OCI-LY3 (cell line): ENCODE data around the gene C1orf87.

Experiments used
- H2AFZ ChIP-seq: fragments of 200-600, 300-600 bp; shearing (Covaris generic); 2 replicates; pipeline ENCODE4 v1.6.0; 2014; ENCODE audit warnings: antibody characterized with exemption, low read depth, low read length
- H3K27ac ChIP-seq: fragments of 200-600, 300-600 bp; sonication (generic); 2 replicates; pipeline ENCODE4 v1.5.1; 2014; ENCODE audit warnings: mild to moderate bottlenecking, low read length, moderate library complexity, mixed read lengths
- H3K27me3 ChIP-seq: fragments of 200-600, 300-600 bp; sonication (generic); 2 replicates; pipeline ENCODE4 v1.6.1; 2014; ENCODE audit warnings: low read depth, low read length, mixed read lengths
- H3K36me3 ChIP-seq: fragments of 200-600, 300-600 bp; sonication (generic); replicated peaks from 2 replicates; pipeline ENCODE3; 2014; ENCODE audit warnings: low read depth, low read length, mixed read lengths
- H3K4me1 ChIP-seq: fragments of 300-600, 200-600 bp; sonication (generic); 2 replicates; pipeline ENCODE4 v1.6.1; 2014; ENCODE audit warnings: low read length, mixed read lengths
- H3K4me2 ChIP-seq: fragments of 200-600, 300-600 bp; sonication (generic); 2 replicates; pipeline ENCODE4 v1.6.1; 2014; ENCODE audit warnings: low read length, mixed read lengths
- H3K4me3 ChIP-seq: fragments of 300-600, 200-600 bp; sonication (generic); 2 replicates; pipeline ENCODE4 v1.5.1; 2014; ENCODE audit warnings: antibody characterized with exemption, mild to moderate bottlenecking, low read length, moderate library complexity
- H3K79me2 ChIP-seq: fragments of 300-600, 200-600 bp; shearing (Covaris generic); 2 replicates; pipeline ENCODE4 v1.6.1; 2014; ENCODE audit warnings: mild to moderate bottlenecking, low read length, mixed read lengths
- H3K9ac ChIP-seq: fragments of 300-600, 200-600 bp; shearing (Covaris generic); 2 replicates; pipeline ENCODE4 v1.6.0; 2014; ENCODE audit warnings: mild to moderate bottlenecking, low read length, moderate library complexity
- H3K9me3 ChIP-seq: fragments of 200-600, 300-600 bp; shearing (Covaris generic); 2 replicates; pipeline ENCODE4 v1.6.1; 2014; ENCODE audit warnings: low read length, mixed read lengths; ENCODE audit not compliant: insufficient read depth
- H4K20me1 ChIP-seq: fragments of 200-600, 300-600 bp; sonication (generic); 2 replicates; pipeline ENCODE4 v1.6.1; 2016; ENCODE audit warnings: low read length, mixed read lengths; ENCODE audit not compliant: insufficient read depth
- EZH2phosphoT487 ChIP-seq: fragments of 200-600 bp; shearing (Covaris generic); IDR thresholded peaks from 2 replicates; pipeline ENCODE4 v1.6.1; 2018; ENCODE audit warnings: antibody characterized with exemption, mixed run types, low read depth
- TF ChIP-seq, protein P1 (sequence below): fragments of 200-600, 300-600 bp; sonication (generic); IDR thresholded peaks from 2 replicates; pipeline ENCODE4 v1.5.1; 2014; ENCODE audit warnings: antibody characterized with exemption, low read length, low read depth

Gene C1orf87

GRCh38 chr1:59977075-59977410 is 96.5 kb downstream of the C1orf87 start:
- Histone ChIP-seq H3K4me1 (no peaks in the 10 kb centered on the region), H2AFZ (no peak overlapping the region), H3K9ac (no peak overlapping the region), H3K4me2 (no peak overlapping the region), H4K20me1 (no peaks in the 10 kb centered on the region), H3K27ac (no peak overlapping the region), H3K27me3 (no peaks in the 10 kb centered on the region), H3K79me2 (no peaks in the 10 kb centered on the region), H3K9me3 (no peaks in the 10 kb centered on the region), H3K4me3 (no peak overlapping the region), H3K36me3 (no peaks in the 10 kb centered on the region)
- TF ChIP-seq EZH2phosphoT487 = no peak
- TF ChIP-seq, protein P1, sequence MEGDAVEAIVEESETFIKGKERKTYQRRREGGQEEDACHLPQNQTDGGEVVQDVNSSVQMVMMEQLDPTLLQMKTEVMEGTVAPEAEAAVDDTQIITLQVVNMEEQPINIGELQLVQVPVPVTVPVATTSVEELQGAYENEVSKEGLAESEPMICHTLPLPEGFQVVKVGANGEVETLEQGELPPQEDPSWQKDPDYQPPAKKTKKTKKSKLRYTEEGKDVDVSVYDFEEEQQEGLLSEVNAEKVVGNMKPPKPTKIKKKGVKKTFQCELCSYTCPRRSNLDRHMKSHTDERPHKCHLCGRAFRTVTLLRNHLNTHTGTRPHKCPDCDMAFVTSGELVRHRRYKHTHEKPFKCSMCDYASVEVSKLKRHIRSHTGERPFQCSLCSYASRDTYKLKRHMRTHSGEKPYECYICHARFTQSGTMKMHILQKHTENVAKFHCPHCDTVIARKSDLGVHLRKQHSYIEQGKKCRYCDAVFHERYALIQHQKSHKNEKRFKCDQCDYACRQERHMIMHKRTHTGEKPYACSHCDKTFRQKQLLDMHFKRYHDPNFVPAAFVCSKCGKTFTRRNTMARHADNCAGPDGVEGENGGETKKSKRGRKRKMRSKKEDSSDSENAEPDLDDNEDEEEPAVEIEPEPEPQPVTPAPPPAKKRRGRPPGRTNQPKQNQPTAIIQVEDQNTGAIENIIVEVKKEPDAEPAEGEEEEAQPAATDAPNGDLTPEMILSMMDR = no peak

DNA sequence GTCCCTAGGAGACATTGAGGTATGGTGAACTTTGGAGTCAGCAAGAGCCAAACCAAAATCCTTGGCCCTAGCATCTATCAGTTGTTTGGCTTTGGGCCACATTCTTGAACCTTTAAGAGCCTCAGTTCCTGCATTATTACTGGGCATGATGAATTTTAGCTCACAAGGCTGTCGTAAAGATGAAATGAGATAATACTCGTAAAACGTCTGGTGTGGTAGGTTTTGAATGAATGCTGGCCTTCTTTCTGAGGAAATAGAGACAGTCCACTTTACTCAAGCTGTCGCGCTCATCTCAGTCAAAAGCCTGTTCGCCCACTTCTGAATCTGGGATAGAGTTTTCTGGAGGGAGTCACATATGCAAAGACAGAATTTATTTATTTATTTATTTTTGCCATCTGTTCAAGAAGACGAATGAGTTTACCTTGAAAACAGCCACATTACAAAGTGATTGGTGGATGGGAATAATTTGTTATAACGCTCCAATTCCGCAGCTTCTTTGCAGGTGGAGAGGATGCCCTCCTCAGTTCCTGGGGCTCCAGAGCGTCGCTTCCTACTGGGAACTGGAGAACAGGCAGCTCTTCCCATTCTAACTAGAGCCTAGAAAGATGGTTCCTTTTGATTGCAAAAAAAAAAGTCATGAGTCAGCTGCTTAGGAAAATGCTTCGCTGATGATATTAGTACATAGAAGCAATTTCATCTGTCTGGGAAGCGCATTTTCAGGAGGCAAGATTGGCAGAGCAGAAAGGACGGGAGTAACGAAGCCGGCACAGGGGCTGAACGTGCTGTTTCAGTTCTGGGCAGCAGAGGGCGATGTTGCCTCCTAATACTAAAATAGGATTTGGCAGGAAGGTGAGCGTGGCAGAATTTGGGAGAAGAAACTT is 97.1 kb downstream of the C1orf87 start:
- Histone ChIP-seq H3K4me2 (peak overlapping the region; percentile 39), H3K27me3 (no peaks in the 10 kb centered on the region), H3K27ac (no peak overlapping the region), H3K4me3 (no peak overlapping the region), H2AFZ (no peak overlapping the region), H3K9ac (no peak overlapping the region), H3K4me1 (no peaks in the 10 kb centered on the region), H3K36me3 (no peaks in the 10 kb centered on the region), H4K20me1 (no peaks in the 10 kb centered on the region), H3K79me2 (no peaks in the 10 kb centered on the region), H3K9me3 (no peaks in the 10 kb centered on the region)
- TF ChIP-seq EZH2phosphoT487 = no peak
- TF ChIP-seq, protein P1 = peak; percentile 72

DNA sequence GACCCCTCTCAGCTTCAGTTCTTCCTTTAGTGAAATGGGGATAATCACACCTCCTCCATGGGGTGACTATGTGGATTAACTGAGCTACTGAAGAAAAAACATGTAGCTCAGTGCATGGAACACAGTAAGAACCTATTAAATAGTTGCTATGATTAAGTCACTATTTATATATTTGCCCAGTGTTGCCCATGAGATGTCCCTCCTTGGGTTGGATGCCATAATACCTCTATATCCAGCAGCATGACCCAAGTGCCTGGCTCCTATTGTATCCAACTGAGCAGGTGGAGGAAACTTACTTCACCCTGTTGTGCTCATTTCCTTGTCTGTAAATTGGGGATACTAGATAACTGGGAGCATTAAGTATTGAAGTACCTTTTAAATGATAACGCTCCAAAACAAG is 99.9 kb downstream of the C1orf87 start:
- H3K4me2 ChIP-seq = no peak overlapping the region
- H3K4me3 ChIP-seq = no peak overlapping the region
- no peak overlapping the region for H3K27ac ChIP-seq
- H3K27me3 ChIP-seq = no peaks in the 10 kb centered on the region
- no peaks in the 10 kb centered on the region for H3K4me1 ChIP-seq
- no peaks in the 10 kb centered on the region for H3K36me3 ChIP-seq
- no peak for TF ChIP-seq EZH2phosphoT487
- TF ChIP-seq, protein P1 = no peak
- H3K9ac ChIP-seq = no peak overlapping the region
- no peaks in the 10 kb centered on the region for H3K9me3 ChIP-seq
- no peaks in the 10 kb centered on the region for H4K20me1 ChIP-seq
- H2AFZ ChIP-seq = no peak overlapping the region
- no peaks in the 10 kb centered on the region for H3K79me2 ChIP-seq

DNA sequence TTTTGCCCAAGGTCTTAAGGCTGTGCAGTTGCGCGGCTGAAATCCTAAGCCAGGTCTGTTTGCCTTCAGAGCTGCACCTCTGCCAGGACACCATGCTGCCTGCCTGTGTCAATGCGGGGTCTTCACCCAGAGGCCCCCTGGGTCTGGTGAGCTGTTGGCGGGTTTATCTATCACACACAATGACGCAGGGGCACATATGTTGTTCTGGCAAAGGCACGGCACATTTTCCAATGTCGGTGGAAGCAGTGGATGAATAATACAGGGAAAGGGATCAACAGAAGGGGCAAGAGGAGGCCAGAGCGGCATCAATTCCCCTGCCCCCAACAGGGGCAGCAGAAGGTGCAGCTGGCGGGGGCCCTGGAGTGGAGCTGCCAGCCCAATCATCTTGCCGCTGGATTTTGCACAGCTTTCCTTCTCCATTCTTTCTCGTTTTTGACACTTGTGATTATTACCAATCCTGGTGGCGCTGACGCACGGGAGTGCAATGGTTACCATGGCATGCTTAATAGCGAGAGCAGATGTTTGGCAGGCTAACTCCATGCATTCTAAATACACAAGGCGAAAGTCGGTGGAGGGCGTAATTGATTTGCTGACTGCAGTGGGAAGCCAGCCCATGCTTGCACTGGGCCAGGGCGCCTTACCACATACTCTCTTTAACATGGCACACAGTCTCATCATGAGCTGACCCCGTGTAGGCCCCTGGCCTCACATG is 101.2 kb downstream of the C1orf87 start:
- no peak overlapping the region for H3K9ac ChIP-seq
- H3K27me3 ChIP-seq = no peaks in the 10 kb centered on the region
- H3K27ac ChIP-seq = no peak overlapping the region
- H3K36me3 ChIP-seq = no peaks in the 10 kb centered on the region
- H3K4me1 ChIP-seq = no peaks in the 10 kb centered on the region
- no peak overlapping the region for H3K4me2 ChIP-seq
- TF ChIP-seq, protein P1 = no peak
- no peak for TF ChIP-seq EZH2phosphoT487
- H3K9me3 ChIP-seq = no peaks in the 10 kb centered on the region
- H3K79me2 ChIP-seq = no peaks in the 10 kb centered on the region
- H4K20me1 ChIP-seq = no peaks in the 10 kb centered on the region
- H2AFZ ChIP-seq = no peak overlapping the region
- no peak overlapping the region for H3K4me3 ChIP-seq
